ENCODE measurements around the gene BOC. TPM values are rescaled to one million over a fixed set of nuclear protein-coding genes. Genes with fewer than 3 reads are reported as not detected.

The BOC gene
- total and polyA plus RNA-seq, 2 of the 13 experiments (the other 11 are each of a cell fraction or from before 2014, with no cell fraction given), result 0.04 TPM; not detected in 1

- no peaks in the 10 kb centered on the region for H4K20me1 ChIP-seq (ENCODE audit: insufficient read depth, low read length)
- intact Hi-C loops (cut with micrococcal nuclease; ENCODE audit: unreplicated experiment), result no loop called here
- POLR2A ChIA-PET, result no interaction called here
- H3K4me3 ChIP-seq (replicated peaks in 1 of 3; ENCODE audit: insufficient read depth in 1 of 3, low read depth in 2 of 3, low read length in 3 of 3), result peak overlapping the region in 2 of 3 experiments; percentile 40 to 63; a peak in 3 of 6 replicates
- no peaks in the 10 kb centered on the region for H3K9me3 ChIP-seq (ENCODE audit: low read length)
- in situ Hi-C loops (cut with HindIII; ENCODE audit: extremely low pct_ligation_motif_present, low pct_unique_long_range_greater_than_20kb), result no loop called here
- no peaks in the 10 kb centered on the region for H3K36me3 ChIP-seq (replicated peaks in 1 of 2; ENCODE audit: control insufficient read depth in 1 of 2, insufficient read depth in 2 of 2, low read length in 2 of 2)
- H3K9ac ChIP-seq (ENCODE audit: insufficient read depth, low read depth, low read length), result no peak overlapping the region
- WGBS (ENCODE audit: low lambda C conversion rate), result 18% methylated on average over 42 of the region's 62 CpGs
- TF ChIP-seq EED (CRISPR knock-in tag; IDR thresholded peaks at IDR 0.05), result peak; percentile 55; the same call in 1 of the 2 replicates
- peak; percentile 46 for TF ChIP-seq ZNF777 (CRISPR knock-in tag; IDR thresholded peaks at IDR 0.05)
- no peak for TF ChIP-seq ZC3H4 (CRISPR knock-in tag; IDR thresholded peaks at IDR 0.05; ENCODE audit: borderline replicate concordance)
- TF ChIP-seq EZH2 (conservative IDR thresholded peaks at IDR 0.05; ENCODE audit: low read depth, low read length), result 0 out of 2 replicates have a peak, but pooled peaks have one; percentile 54
- ATAC-seq (peak; percentile 28), FAIRE-seq (no peak), DNase-seq (ENCODE audit: low spot score) (no peak)
- no peak overlapping the region for H3K27ac ChIP-seq (ENCODE audit: extremely low read length, insufficient read depth, low read length)
- CTCF ChIA-PET (ENCODE audit: low intra/inter-chr PET ratio, low total read pairs), result no interaction called here
- peaks cover 7% of the 10 kb centered on the region; the same call in 1 of the 2 replicates for H3K4me1 ChIP-seq (ENCODE audit: insufficient read depth, low read length)
- peak overlapping the region; percentile 59 for H3K4me2 ChIP-seq (ENCODE audit: low read depth, low read length)
- no TSS peak for BruUV-seq (replicated peaks)
- H3K79me2 ChIP-seq (ENCODE audit: insufficient read depth, low read length), result no peaks in the 10 kb centered on the region
- H3K27me3 ChIP-seq (ENCODE audit: control insufficient read depth in 1 of 2, insufficient read depth in 2 of 2, low read length in 2 of 2), result peaks cover 11 to 58% of the 10 kb centered on the region in 2 experiments
- H2AFZ ChIP-seq (ENCODE audit: low read length), result no peak overlapping the region
Observed at GRCh38 chr3:113212150-113212843, 940 bp downstream of the BOC start.

GRCh38 chr3:113212844-113213375, 1.6 kb downstream of the BOC start:
- ChIA-PET POLR2A (no interaction called here), CTCF (ENCODE audit: low intra/inter-chr PET ratio, low total read pairs) (no interaction called here)
- Histone ChIP-seq H3K36me3 (replicated peaks in 1 of 2; ENCODE audit: control insufficient read depth in 1 of 2, insufficient read depth in 2 of 2, low read length in 2 of 2) (no peaks in the 10 kb centered on the region), H3K4me3 (replicated peaks in 1 of 3; ENCODE audit: insufficient read depth in 1 of 3, low read depth in 2 of 3, low read length in 3 of 3) (no peak overlapping the region; a peak in 1 of 6 replicates), H3K4me2 (ENCODE audit: low read depth, low read length) (peak overlapping the region; percentile 59; the same call in 1 of the 2 replicates), H3K27me3 (ENCODE audit: control insufficient read depth in 1 of 2, insufficient read depth in 2 of 2, low read length in 2 of 2) (peaks cover 11 to 58% of the 10 kb centered on the region in 2 experiments), H3K9ac (ENCODE audit: insufficient read depth, low read depth, low read length) (no peak overlapping the region), H3K79me2 (ENCODE audit: insufficient read depth, low read length) (no peaks in the 10 kb centered on the region), H3K27ac (ENCODE audit: extremely low read length, insufficient read depth, low read length) (no peak overlapping the region), H2AFZ (ENCODE audit: low read length) (no peak overlapping the region), H3K9me3 (ENCODE audit: low read length) (no peaks in the 10 kb centered on the region), H3K4me1 (ENCODE audit: insufficient read depth, low read length) (peaks cover 12% of the 10 kb centered on the region), H4K20me1 (ENCODE audit: insufficient read depth, low read length) (no peaks in the 10 kb centered on the region)
- ATAC-seq, result no peak
- in situ Hi-C loops (cut with HindIII; ENCODE audit: extremely low pct_ligation_motif_present, low pct_unique_long_range_greater_than_20kb), result no loop called here
- TF ChIP-seq EED (CRISPR knock-in tag; IDR thresholded peaks at IDR 0.05) (0 out of 2 replicates have a peak, but pooled peaks have one; percentile 0), ZNF772 (CRISPR knock-in tag; IDR thresholded peaks at IDR 0.05) (no peak), CREM (IDR thresholded peaks at IDR 0.05) (no peak), CREM (CRISPR knock-in tag; IDR thresholded peaks at IDR 0.05) (no peak), ZNF275 (CRISPR knock-in tag; IDR thresholded peaks at IDR 0.05; ENCODE audit: borderline replicate concordance) (no peak)
- BruUV-seq (replicated peaks), result no TSS peak
- WGBS (ENCODE audit: low lambda C conversion rate), result 3% methylated on average over 5 of the region's 5 CpGs
- FAIRE-seq, result no peak
- intact Hi-C loops (cut with micrococcal nuclease; ENCODE audit: unreplicated experiment), result no loop called here
- DNase-seq (ENCODE audit: low spot score), result no peak

Data from HepG2 (cell line).